Panc1 (cell line): ENCODE measurements around the gene MATN4.

Experiments used
- CTCF ChIP-seq: fragments of 450-650 bp; IDR thresholded peaks from 2 replicates; pipeline ENCODE4 v1.5.1; 2017; ENCODE audit warnings: mild to moderate bottlenecking
- POLR2AphosphoS5 ChIP-seq: IDR thresholded peaks from 2 replicates; pipeline ENCODE4 v1.6.1; 2012; ENCODE audit warnings: mild to moderate bottlenecking, low read depth, low read length, moderate library complexity

- no peak for TF ChIP-seq CTCF
- TF ChIP-seq POLR2AphosphoS5, result no peak
Observed at GRCh38 chr20:45344168-45344860, 36.2 kb upstream of the MATN4 start.
